BE2C (cell line): ENCODE measurements around the gene SLC25A41.

Experiments used
- DNase-seq: peaks from one replicate; pipeline ENCODE4 v3.0.0-alpha.2; 2020
- H3K27me3 ChIP-seq: fragments of 250-450 bp; sonication (Bioruptor Pico); 2 replicates; pipeline ENCODE4 v1.5.1; 2020; ENCODE audit warnings: mild to moderate bottlenecking
- H3K36me3 ChIP-seq: fragments of 250-450 bp; sonication (Bioruptor Pico); 2 replicates; pipeline ENCODE4 v1.5.1; 2020; ENCODE audit warnings: mild to moderate bottlenecking
- H3K4me1 ChIP-seq: fragments of 250-450 bp; sonication (Bioruptor Pico); 2 replicates; pipeline ENCODE4 v1.5.1; 2020
- H3K4me3 ChIP-seq: 2 replicates; pipeline ENCODE4 v1.5.1; 2011; ENCODE audit warnings: low read depth, low read length
- H3K9me3 ChIP-seq: fragments of 250-450 bp; sonication (Bioruptor Pico); 2 replicates; pipeline ENCODE4 v1.5.1; 2020
- TF ChIP-seq, protein P1 (sequence below): IDR thresholded peaks from 2 replicates; pipeline ENCODE4 v1.5.1; 2012; ENCODE audit warnings: mild to moderate bottlenecking, low read depth, low read length

SLC25A41 gene

GRCh38 chr19:6425732-6426620 is 7.6 kb downstream of the SLC25A41 start:
- Histone ChIP-seq H3K9me3 (peaks cover 8% of the 10 kb centered on the region), H3K36me3 (peaks cover 20% of the 10 kb centered on the region), H3K4me1 (no peaks in the 10 kb centered on the region), H3K27me3 (peaks cover 4% of the 10 kb centered on the region), H3K4me3 (no peak overlapping the region)
- DNase-seq: no peak
- TF ChIP-seq, protein P1, sequence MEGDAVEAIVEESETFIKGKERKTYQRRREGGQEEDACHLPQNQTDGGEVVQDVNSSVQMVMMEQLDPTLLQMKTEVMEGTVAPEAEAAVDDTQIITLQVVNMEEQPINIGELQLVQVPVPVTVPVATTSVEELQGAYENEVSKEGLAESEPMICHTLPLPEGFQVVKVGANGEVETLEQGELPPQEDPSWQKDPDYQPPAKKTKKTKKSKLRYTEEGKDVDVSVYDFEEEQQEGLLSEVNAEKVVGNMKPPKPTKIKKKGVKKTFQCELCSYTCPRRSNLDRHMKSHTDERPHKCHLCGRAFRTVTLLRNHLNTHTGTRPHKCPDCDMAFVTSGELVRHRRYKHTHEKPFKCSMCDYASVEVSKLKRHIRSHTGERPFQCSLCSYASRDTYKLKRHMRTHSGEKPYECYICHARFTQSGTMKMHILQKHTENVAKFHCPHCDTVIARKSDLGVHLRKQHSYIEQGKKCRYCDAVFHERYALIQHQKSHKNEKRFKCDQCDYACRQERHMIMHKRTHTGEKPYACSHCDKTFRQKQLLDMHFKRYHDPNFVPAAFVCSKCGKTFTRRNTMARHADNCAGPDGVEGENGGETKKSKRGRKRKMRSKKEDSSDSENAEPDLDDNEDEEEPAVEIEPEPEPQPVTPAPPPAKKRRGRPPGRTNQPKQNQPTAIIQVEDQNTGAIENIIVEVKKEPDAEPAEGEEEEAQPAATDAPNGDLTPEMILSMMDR: peak; percentile 16; the same call in 1 of the 2 replicates

- TF ChIP-seq, protein P1: no peak
Measured at GRCh38 chr19:6424939-6425731, 8.4 kb downstream of the SLC25A41 start.

DNA sequence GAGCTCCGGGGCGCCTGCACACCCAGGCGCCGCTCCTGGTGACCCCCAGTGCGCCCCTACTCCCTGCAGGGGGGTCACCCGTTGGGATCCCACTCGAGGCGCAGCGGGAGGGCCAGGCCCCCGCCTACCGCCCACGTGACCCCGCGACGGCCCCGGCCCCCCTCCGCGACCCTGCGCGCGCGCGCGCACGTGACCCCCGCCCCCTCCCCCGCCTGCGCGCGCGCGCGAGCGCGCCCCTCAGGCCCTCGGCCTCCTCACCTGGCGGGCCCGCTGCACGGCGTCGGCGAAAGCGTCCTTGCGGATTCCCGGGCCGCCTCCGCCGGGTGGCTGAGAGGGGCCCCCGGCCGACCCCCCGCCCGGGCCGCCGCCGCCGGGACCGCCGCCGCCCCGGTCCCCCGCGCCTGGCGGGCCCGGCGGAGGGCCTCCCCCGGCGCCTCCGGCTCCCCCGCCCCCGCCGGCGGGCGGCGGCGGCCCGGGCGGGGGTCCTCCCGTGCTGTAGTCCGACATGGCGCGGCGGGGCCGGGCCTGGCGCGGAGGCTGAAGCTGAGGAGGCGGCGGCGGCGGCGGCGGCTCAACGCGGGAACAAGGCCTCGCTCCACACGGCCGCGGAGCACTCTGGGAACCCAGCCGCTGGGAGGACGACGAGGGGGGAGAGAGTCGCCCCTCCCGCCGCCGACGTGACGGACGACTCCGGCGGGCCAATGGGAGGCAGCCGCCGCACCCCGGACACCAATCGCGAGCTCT is 9.2 kb downstream of the SLC25A41 start, which contains the start of gene KHSRP:
Gene KHSRP (minus strand): TSS at position 617 of the 744 bp plus-strand sequence. CDS start 110 bp downstream, at position 507.
- TF ChIP-seq, protein P1: no peak
- Histone ChIP-seq H3K36me3 (peaks cover 36% of the 10 kb centered on the region), H3K9me3 (peaks cover 8% of the 10 kb centered on the region), H3K4me3 (peak within 1 kb of the TSS; percentile 98), H3K4me1 (no peaks in the 10 kb centered on the region), H3K27me3 (no peaks in the 10 kb centered on the region)
- peak; percentile 47 for DNase-seq

More at GRCh38 chr19:6424939-6425731, 8.4 kb downstream of the SLC25A41 start:
- DNase-seq: peak; percentile 99
- no peaks in the 10 kb centered on the region for H3K4me1 ChIP-seq
- H3K9me3 ChIP-seq: peaks cover 8% of the 10 kb centered on the region
- peaks cover 29% of the 10 kb centered on the region for H3K36me3 ChIP-seq
- peaks cover 4% of the 10 kb centered on the region for H3K27me3 ChIP-seq
- no peak overlapping the region for H3K4me3 ChIP-seq

GRCh38 chr19:6423499-6424194 is 9.9 kb downstream of the SLC25A41 start:
- TF ChIP-seq, protein P1: no peak
- Histone ChIP-seq H3K4me1 (no peaks in the 10 kb centered on the region), H3K9me3 (peaks cover 8% of the 10 kb centered on the region), H3K36me3 (peaks cover 44% of the 10 kb centered on the region), H3K27me3 (no peaks in the 10 kb centered on the region), H3K4me3 (peak overlapping the region; percentile 98)
- DNase-seq: peak; percentile 60
